ENCODE measurements around the gene RALBP1. TPM values are rescaled to one million over a fixed set of nuclear protein-coding genes. Genes with fewer than 3 reads are reported as not detected.

Gene RALBP1
- total RNA-seq, 4 donors from 2014 or later: 103 to 164 (median 115) TPM

DNA sequence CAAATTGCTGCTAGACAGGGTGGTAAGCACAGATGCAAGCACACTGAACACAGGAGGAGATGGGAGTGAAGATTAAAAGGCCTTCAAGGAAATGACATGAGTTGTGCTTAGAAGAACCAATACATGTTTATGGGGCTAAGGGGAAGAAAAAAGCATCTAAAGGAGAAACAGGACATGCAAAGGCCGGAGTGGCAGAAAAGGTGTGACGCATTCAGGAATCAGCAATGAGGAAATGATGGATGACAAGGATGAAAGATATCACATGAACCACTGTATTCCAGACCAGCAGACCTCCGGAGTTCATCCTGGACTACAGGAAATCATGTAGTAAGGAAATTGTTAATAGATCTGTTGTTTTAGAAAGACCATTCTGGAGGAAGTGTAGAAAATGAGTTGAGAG, 96.2 kb downstream of the RALBP1 start:
- H3K9me3 ChIP-seq: no peaks in the 10 kb centered on the region
- H3K27ac ChIP-seq (replicated peaks in 1 of 4): no peak overlapping the region
- 89% methylated on average over 3 of the region's 3 CpGs for WGBS
- peaks cover 0 to 63% (median 43%) of the 10 kb centered on the region in 4 donors for H3K36me3 ChIP-seq
- TF ChIP-seq, protein P1, sequence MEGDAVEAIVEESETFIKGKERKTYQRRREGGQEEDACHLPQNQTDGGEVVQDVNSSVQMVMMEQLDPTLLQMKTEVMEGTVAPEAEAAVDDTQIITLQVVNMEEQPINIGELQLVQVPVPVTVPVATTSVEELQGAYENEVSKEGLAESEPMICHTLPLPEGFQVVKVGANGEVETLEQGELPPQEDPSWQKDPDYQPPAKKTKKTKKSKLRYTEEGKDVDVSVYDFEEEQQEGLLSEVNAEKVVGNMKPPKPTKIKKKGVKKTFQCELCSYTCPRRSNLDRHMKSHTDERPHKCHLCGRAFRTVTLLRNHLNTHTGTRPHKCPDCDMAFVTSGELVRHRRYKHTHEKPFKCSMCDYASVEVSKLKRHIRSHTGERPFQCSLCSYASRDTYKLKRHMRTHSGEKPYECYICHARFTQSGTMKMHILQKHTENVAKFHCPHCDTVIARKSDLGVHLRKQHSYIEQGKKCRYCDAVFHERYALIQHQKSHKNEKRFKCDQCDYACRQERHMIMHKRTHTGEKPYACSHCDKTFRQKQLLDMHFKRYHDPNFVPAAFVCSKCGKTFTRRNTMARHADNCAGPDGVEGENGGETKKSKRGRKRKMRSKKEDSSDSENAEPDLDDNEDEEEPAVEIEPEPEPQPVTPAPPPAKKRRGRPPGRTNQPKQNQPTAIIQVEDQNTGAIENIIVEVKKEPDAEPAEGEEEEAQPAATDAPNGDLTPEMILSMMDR (IDR thresholded peaks at IDR 0.05): no peak
- no peak for TF ChIP-seq EP300 (IDR thresholded peaks at IDR 0.05)
- no peak for TF ChIP-seq POLR2AphosphoS5 (IDR thresholded peaks at IDR 0.05)
- TF ChIP-seq POLR2A (IDR thresholded peaks at IDR 0.05; ENCODE audit: low read depth): no peak
- no peak for DNase-seq (ENCODE audit: extremely low spot score)
- H3K4me3 ChIP-seq: no peak overlapping the region
- intact Hi-C loops (cut with DNase I): loop anchor here (10.0 kb wide), 1 partner anchor 103 kb away; no protein-coding TSS in a partner anchor
- peaks cover 6 to 22% (median 8%) of the 10 kb centered on the region in 4 donors for H3K4me1 ChIP-seq
- H3K27me3 ChIP-seq: no peaks in the 10 kb centered on the region

DNA sequence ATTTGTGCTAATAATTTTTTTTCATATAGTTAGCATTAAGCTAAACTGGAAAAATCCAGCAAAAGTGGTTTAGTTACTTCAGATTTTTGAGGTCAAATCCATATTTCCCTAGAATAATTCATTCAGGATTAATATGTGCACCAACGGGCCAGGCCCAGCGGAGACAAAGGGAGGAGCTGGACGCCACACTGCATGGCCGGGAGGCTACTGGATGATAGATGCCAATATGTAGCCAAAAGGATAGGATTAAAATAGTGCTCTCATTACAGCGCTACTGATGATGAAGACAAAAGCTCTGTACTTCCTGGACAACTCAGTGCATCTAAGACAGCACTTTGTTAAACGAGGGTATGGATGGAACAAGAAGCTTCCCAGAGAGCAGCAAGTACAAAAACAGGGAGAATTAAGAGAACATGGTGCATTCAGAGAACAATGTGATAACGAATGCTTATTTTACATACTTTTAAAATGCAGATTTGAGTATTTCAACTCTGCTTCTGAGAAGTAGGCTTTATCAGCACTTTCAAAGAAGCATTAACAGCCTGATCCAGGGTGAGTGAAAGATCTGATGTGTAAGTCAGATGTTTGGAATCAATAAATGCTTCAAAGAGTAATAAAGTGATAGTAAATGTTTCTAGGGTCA, 99.3 kb downstream of the RALBP1 start:
- TF ChIP-seq POLR2AphosphoS5 (IDR thresholded peaks at IDR 0.05): no peak
- TF ChIP-seq POLR2A (IDR thresholded peaks at IDR 0.05; ENCODE audit: low read depth): no peak
- TF ChIP-seq EP300 (IDR thresholded peaks at IDR 0.05): no peak
- TF ChIP-seq, protein P1 (IDR thresholded peaks at IDR 0.05): no peak
- Histone ChIP-seq H3K27me3 (no peaks in the 10 kb centered on the region), H3K36me3 (peaks cover 3 to 52% (median 34%) of the 10 kb centered on the region in 4 donors), H3K4me1 (peaks cover 6 to 22% (median 8%) of the 10 kb centered on the region in 4 donors), H3K27ac (replicated peaks in 1 of 4) (no peak overlapping the region), H3K9me3 (no peaks in the 10 kb centered on the region), H3K4me3 (no peak overlapping the region)
- WGBS: 85% methylated on average over 7 of the region's 7 CpGs
- no peak for DNase-seq (ENCODE audit: extremely low spot score)
- intact Hi-C loops (cut with DNase I): loop anchor here (5.0 to 10.0 kb wide), 2 partner anchors 100 to 198 kb away; no protein-coding TSS in a partner anchor

DNA sequence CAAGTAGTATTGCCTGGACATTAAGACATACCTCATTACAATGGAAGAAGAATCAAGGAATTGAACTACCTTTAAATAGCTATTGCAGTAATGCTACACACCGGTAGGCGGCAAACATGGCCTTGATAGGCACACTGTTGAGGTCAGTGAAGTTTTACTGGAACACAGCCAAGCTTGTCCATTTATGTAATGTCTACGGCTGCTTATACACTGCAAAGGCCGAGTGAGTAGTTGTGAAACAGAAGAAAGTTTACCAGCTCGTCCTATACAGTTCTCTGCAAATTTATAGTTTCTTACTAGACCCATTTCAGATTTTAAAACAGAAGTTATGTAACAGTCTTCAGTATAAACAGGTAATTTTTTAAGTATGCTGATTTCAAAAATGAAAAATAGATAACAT, 100.2 kb downstream of the RALBP1 start:
- peak overlapping the region; percentile 4 to 37 (median 10) for H3K27ac ChIP-seq (replicated peaks in 1 of 4)
- TF ChIP-seq EP300 (IDR thresholded peaks at IDR 0.05) (no peak), POLR2AphosphoS5 (IDR thresholded peaks at IDR 0.05) (peak; percentile 67 to 81)
- TF ChIP-seq, protein P1 (IDR thresholded peaks at IDR 0.05): peak; percentile 89 to 94 (median 91)
- H3K4me3 ChIP-seq: no peak overlapping the region
- H3K9me3 ChIP-seq: no peaks in the 10 kb centered on the region
- intact Hi-C loops (cut with DNase I): loop anchor here (5.0 to 10.0 kb wide), 2 partner anchors 99 to 197 kb away; no protein-coding TSS in a partner anchor
- peaks cover 6 to 16% (median 8%) of the 10 kb centered on the region in 4 donors for H3K4me1 ChIP-seq
- peaks cover 7 to 50% (median 32%) of the 10 kb centered on the region in 4 donors for H3K36me3 ChIP-seq
- no peaks in the 10 kb centered on the region for H3K27me3 ChIP-seq
- no peak for DNase-seq (ENCODE audit: extremely low spot score)
- 7% methylated on average over 5 of the region's 5 CpGs for WGBS

DNA sequence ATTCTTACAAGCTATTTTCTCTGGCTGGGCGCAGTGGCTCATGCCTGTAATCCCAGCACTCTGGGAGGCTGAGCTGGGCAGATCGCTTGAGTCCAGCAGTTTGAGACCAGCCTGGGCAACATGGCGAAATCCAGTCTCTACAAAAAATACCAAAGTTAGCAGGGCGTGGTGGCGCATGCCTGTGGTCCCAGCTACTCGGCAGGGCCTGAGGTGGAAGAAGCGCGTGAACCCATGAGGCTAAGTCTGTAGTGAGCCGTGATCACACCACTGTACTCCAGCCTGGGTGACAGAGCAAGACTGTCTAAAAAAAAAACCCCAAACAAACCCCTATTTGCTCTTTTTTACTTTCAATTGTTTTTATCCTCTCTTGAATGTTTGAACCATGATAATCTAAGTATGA, 102.0 kb downstream of the RALBP1 start:
- H3K27ac ChIP-seq (replicated peaks in 1 of 4): no peak overlapping the region
- no peaks in the 10 kb centered on the region for H3K27me3 ChIP-seq
- H3K9me3 ChIP-seq: no peaks in the 10 kb centered on the region
- peaks cover 6 to 15% (median 8%) of the 10 kb centered on the region in 4 donors for H3K4me1 ChIP-seq
- H3K4me3 ChIP-seq: no peak overlapping the region
- WGBS: 96% methylated on average over 9 of the region's 9 CpGs
- intact Hi-C loops (cut with DNase I): loop anchor here (5.0 to 10.0 kb wide), 2 partner anchors 97 to 195 kb away; no protein-coding TSS in a partner anchor
- no peak for TF ChIP-seq POLR2AphosphoS5 (IDR thresholded peaks at IDR 0.05)
- no peak for TF ChIP-seq POLR2A (IDR thresholded peaks at IDR 0.05; ENCODE audit: low read depth)
- no peak for TF ChIP-seq EP300 (IDR thresholded peaks at IDR 0.05)
- TF ChIP-seq, protein P1 (IDR thresholded peaks at IDR 0.05): no peak
- DNase-seq (ENCODE audit: extremely low spot score): no peak
- H3K36me3 ChIP-seq: peaks cover 22 to 55% (median 39%) of the 10 kb centered on the region in 4 donors

All from esophagus muscularis mucosa (tissue), 4 donors.